ENCODE data around the gene ENTPD8.

The ENTPD8 gene

DNA sequence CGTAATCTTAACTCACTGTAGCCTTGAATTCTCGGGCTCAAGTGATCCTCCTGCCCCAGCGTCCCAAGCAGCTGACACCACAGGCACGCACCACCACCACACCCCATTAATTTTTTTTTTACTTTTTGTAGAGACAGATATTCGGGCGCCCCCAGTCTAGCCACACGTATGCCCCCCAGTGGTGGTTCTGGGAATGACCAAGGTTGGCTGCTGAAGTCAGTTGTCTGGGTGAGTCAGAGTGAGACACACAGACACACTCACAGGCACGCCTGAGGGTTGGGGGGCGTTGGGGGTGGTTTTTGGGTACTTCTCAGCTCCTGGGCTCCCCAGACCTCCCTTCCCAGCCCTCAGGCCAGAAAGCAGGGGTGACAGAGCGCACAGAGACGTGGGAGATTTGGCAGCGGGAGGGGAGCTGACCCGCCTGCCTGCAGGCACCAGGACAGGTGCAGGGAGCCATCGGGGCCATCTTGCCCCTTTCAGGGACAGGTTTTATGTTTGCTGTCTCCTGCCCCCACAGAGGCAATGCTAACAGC lies 4.2 kb upstream of the ENTPD8 start:
- no peak for DNase-seq

DNA sequence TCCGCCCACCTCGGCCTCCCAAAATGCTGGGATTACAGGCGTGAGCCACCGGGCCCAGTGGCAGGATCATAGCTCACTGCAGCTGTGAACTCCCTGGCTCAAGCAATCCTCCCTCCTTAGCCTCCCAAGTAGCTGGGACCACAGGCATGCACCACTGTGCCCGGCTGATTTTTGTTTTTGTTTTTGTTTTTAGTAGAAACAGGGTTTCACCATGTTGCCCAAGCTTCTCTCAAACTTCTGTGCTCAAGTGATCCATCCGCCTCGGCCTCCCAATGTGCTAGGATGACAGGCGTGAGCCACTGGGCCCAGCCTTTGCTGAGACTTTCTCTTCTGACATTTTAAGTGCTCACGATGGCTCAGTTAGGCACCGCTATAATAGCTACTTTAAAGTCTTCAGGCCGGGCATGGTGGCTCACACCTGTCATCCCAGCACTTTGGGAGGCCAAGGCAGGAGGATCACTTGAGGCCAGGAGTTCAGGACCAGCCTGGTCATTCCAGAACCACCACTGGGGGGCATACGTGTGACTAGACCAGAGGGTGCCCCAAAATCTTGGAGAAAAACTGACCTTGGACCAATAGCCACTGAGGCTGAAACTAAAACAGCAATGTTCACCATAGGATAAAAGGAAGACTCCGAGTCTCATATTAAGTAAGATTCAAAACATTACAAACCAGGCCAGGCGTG lies 3.1 kb upstream of the ENTPD8 start:
- DNase-seq = no peak

DNA sequence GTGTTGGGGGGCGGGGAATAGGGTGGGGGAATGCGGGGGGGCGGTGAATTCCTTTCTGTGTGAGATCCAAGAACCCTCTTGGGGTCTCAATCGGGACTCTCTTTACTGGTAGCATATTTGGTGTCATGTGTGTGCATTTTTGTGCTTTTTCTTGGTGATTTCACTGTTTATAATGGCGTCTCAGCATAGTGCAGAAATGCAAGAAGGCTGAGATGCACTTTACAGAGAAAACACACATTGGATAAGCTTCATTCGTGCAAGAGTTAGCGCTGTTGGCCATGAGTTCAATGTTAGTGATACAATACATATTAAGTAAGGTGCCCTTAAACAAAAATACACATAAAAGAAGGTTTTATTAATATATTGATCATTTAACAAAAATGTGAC lies 771 bp upstream of the ENTPD8 start:
- DNase-seq = no peak

DNA sequence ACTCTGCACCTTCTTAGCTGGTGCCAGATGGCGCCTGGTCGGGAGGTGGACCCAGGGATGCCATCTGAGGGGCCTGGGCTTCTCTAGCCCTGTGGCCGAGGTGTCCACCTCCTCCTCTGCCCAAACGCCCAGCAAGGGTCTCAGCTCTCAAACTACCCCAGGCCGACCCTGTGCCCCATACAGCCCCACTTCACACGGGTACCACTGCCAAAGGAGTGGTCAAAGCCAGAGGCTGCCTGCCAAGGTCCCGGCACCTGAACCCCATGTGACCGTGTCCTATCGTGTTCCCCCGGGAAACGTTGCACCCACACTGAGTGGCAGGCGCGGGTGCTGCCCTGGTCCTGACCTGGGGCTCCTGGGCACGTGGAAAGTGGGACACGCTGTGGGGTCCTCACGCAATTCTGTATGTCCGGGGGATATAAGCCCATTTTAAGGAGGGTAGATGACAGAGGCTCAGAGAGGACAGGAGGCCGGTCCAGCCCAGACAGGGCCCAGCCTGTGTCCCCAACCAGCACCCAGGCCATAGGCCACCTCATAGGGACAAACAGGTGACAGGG lies 1.9 kb downstream of the ENTPD8 start:
- no peak for DNase-seq

DNA sequence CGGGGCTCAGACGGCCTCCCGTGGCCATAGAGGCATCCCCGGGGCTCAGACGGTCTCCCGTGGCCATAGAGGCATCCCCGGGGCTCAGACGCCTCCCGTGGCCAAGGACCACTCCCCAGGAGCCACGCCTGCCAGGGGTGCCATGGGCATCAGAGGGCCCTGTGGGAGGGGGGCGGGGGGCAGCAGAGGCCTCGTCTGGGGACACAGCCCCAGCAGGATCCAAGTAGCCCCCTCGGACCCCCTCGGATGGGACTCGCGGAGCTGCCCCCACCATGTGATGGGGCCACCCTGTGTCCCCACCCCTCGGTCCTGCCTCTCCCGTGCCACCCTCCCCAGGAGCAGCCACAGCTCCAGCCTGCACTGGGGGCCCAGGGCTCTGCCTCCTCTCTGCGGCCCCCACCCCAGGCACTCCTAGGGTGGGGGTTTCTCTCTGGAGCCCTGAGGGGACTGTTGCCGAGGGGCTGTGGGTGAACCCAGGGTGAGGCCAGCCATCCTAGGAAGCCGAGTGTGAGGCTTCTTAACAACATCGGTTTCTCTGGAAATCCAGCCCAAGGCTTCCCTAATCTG lies 2.5 kb downstream of the ENTPD8 start:
- no peak for DNase-seq

DNA sequence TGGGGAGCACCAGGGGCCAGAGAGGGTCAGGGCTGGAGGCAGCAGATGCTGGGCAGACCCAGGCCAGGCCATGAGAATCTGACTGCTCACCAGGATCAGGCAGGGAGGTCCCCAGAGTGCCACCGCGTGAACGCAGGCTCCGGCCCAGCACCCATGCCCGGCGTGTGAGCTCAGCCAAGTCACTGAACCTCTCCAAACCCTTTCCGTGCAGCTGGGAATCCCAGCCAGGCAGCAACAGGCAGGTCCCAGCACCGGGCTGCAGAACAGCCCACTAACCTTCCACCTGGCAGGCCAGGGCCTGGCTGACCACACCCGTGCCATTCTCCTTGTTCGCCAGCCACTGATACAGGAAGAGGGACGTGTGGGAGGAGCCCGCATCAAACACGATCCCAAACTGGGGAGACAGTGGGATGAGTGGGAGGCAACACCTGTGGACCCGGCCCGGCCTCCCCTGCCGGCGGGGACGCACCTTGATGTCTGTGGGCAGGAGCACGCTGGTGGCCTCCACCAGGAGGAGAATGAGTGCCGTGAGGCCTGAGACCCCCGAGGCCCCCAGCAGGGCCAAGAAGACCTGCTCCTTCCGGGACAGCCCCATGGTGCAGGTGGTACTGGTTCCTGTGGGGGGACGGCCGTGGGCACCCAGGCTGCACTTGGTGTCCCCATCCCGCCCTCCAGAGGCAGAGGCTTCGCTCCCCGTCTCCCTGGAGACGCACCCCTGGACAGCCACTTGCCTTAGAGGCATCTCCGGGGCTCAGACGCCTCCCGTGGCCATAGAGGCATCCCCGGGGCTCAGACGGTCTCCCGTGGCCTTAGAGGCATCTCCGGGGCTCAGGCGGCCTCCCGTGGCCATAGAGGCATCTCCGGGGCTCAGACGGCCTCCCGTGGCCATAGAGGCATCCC lies 3.2 kb downstream of the ENTPD8 start:
- no peak for DNase-seq

DNA sequence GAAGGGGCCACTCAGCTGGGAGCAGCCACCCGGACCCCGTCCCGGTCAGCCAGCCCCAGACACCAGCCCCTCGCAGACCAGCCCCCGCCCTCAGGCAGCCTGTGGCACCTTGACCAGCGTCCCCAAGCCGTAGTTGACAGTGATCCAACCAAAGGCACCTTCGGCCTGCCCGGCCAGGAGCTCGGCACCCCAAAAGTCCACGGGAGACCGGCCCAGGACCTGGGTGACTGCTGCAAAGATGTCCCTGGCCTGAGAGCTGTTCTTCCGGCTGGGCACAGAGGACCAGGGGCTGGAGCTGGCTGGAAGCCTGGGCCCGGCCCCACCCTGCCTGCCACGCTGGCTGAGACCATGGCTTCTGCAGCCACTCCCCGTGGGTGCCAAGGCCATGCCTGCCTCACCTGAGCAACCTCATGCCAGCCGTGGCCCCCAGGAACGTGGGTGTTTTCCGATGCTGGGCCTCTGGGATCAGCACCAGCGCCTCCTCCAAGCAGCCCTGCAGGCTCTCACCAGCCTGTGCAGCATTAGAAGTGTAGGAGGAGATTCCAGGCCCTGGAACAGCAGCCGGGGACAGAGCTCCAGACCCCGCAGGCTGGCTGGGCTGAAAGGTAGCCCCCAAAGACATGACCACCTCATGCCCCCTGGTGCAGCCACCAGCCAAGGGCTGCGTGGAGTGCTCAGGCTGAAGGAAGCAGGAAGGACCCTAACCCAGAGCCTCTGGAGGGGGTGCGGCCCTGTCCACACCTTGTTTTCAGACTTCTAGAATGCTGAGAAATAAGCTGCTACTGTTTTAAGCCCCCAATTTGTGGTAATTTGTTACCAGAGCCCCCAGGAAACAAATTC lies 4.2 kb downstream of the ENTPD8 start:
- no peak for DNase-seq

DNA sequence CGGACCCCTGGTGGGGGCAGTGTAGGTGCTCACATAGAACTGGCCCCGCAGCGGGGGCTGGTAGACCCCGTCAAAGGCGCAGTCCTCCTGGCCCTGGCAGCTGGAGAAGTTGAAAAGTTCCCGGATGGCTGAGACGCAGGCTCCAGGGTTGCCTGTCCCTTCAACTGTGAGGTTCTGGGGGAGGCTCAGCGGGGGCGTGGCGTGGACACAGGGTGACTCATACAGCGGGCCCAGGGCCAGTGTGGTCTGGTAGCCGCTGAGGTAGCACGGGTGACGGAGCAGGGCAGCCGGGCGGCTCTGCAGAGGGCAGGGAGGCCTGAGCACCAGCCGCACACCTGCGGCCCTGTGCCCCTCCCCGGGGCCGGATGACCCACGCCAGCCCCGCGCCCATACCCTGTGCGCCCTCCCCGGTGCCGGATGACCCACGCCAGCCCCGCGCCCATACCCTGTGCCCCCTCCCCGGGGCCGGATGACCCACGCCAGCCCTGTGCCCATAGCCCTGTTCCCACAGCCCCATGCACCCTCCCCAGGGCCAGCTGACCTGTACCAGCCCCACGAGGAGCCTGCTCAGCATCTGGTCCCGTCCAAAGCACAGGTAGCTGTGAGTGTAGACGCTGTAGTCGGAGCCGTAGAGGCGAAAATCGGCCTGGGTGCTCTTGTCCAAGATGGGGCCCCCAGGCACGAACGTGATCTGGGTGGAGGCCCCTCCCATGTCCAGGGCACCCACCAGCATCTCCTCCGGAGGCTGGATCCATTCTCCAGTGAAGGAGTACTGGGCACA lies 5.0 kb downstream of the ENTPD8 start:
- no peak for DNase-seq

DNA sequence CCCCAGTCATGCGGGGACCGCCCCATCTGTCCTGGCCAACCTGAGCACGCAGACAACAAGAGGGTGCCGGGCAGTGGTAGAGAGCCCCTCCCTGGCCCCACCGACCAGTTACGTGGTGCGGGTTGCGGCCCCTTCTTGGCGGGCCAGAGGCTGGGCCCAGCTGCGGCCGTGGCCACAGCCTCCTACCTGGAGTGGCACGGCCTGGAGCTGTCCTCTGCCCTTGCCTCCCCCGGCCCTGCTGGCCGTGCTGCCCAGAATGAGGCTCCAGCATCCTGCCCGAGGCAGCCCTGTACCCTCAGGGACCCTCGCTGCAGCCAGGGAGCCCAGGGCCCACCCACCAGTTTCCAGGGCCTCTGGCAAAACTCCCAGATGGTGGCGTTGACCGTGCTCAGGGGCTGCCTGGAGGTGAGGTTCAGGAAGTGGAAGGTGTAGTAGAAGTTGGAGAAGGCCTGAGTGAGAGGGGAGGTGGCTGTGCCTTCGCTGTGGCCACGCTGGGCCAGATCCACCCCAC lies 5.7 kb downstream of the ENTPD8 start:
- DNase-seq = no peak

DNA sequence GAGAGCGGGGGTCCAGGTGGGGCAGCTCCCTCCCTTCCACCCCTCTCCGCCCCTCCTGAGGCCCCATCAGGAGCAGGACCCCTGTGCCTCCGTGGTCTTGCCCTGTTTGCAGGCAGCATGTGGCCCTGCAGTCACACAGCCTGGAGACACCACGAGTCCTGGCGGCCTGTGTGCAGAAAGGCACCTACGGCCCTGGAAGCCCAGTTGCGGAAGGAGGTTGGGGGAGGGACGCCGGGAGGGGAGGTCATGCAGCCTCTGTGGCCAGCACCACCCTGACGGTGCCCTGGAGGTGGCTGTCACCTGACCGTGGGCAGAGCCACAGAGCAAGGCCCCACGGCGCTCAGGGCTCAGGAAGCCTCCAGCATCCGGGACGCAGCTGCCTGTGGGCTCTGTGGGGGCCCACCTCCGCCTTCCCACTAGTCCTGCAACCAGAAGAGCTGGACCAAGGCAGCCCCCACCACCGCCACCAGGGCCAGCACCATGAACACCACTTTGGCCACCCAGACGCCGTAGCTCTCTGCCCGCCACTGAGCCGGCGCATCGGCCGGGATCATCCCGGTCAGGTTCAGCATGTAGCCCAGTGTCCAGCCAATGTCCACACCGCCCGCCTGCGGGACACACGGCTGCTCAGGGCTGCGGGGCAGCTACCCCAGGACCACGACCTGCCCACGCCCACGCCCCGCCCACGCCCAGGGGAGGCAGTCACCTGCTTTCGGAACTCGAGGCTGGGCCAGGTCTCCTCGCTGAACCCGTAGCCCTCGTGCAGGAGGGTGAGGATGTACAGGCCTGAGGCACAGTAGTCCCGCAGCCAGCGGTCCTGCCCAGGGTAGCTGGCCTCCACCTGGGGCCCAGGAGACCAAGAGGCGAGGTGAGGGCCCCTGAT lies 6.4 kb downstream of the ENTPD8 start:
- no peak for DNase-seq

DNA sequence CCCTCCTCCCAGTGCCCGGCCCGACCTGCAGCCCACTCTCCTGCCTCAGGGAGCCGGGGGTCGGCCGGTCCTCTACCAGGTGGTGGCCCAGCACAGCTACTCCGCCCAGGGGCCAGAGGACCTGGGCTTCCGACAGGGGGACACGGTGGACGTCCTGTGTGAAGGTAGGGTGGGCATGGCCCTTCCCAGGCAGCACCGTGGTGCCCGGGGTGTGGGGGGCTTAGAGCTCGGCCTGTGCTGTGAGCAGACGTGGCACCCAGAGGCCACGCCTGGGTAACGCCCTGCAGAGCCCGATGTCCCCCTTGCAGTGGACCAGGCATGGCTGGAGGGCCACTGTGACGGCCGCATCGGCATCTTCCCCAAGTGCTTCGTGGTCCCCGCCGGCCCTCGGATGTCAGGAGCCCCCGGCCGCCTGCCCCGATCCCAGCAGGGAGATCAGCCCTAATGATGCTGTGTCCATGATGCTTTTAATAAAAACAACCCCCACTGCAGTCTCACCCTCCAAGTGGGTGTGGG lies 7.2 kb downstream of the ENTPD8 start:
- DNase-seq = no peak

DNA sequence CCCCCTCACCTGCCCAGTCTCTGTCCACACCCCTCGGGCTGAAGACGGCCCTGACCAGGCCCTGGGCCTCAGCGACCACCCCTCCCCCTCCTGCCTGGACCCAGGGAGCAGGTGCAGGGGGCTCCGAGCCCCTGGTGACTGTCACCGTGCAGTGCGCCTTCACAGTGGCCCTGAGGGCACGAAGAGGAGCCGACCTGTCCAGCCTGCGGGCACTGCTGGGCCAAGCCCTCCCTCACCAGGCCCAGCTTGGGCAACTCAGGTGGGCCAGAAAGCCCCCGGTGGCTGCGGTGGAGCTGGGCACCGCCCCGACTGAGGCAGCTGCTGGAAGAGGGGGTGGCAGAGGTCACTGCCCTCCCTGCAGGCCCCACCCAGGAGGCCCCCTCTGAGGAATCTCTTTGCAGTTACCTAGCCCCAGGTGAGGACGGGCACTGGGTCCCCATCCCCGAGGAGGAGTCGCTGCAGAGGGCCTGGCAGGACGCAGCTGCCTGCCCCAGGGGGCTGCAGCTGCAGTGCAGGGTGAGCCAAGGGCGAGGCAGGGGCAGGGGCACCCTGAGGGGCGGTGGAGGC lies 7.7 kb downstream of the ENTPD8 start:
- DNase-seq = no peak

DNA sequence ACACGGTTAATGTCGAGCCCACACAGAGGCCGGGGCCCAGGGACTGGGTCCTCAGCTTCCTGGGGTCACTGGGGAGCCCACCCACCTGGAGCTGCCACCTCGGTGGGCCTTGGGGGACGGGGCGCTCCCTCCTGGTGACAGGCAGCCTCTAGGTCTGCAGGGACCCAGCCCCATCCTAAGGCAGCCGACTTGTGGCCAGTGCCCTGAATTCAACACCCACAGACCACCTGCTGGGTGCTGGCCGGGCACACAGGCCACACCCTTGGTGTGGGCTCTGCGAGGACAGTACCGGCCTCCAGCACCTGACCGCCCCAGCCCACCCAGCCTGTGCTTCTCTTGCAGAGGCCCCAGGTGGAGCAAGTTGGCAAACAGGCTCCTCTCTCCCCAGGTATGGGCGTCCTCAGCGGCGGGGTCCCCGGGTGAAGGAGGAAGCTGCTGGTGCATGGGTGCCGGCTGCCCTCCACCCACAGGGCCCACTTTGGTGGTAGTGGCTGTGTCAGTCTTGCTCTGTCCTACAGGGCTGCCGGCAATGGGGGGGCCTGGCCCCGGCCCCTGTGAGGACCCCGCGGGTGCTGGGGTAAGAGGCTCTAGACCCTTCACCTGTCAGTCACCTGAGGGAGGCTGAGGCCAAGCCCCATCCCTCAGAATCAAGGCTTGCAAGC lies 8.3 kb downstream of the ENTPD8 start:
- DNase-seq = no peak

DNA sequence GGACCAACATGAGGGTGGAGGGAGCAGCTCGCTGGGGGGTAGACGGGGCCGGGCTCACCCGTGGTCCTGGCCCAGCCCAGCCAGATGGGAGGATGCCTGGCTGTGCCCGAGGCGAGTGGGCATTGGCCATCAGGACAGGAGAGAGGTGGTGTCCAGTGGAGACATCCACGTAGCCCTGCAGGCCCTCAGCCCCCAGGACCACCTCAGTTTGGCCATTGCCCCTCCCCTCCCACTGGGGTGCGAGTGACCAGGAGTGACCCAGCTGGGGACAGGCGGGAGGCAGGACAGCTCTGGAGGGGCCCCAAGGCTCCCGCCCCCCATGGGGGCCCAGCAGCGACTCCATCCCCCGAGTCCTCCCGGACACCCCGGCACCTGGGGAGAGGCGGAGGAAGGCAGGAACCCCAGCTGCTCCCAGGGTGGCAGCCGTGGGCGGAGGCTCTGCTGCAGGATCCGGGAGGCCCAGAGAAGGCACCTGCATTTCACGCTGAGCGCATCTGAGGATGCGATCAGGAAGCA lies 9.7 kb downstream of the ENTPD8 start:
- DNase-seq = no peak

DNA sequence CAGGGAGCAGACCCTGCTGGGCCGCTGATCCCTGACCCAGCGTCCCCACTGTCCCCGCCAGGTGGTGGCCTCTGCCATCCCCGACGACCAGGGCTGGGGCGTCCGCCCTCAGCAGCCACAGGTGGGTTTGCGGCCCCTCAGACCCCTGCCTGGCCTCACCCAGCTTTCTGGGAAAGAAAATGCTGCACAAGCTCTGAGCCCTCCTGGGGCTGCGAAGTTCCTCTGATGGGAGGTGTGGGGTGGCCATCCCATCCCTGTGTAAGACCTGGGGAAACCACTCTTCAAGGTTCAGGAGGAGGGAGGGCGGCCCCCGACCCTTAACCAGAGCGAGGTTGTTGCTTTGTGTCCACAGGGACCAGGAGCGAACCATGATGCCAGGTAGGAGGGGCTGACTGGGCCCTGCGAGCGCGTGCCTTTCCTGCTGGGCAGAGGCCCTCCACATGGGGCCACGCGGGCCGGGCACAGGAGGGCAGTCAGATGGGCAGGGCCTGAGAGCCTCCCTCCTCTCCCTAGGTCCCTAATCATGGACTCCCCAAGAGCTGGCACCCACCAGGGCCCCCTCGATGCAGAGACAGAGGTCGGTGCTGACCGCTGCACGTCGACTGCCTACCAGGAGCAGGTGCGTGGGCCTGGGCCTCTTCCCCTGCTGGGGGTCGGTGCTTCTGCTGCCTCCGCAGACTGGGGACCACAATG lies 10.3 kb downstream of the ENTPD8 start:
- no peak for DNase-seq

DNA sequence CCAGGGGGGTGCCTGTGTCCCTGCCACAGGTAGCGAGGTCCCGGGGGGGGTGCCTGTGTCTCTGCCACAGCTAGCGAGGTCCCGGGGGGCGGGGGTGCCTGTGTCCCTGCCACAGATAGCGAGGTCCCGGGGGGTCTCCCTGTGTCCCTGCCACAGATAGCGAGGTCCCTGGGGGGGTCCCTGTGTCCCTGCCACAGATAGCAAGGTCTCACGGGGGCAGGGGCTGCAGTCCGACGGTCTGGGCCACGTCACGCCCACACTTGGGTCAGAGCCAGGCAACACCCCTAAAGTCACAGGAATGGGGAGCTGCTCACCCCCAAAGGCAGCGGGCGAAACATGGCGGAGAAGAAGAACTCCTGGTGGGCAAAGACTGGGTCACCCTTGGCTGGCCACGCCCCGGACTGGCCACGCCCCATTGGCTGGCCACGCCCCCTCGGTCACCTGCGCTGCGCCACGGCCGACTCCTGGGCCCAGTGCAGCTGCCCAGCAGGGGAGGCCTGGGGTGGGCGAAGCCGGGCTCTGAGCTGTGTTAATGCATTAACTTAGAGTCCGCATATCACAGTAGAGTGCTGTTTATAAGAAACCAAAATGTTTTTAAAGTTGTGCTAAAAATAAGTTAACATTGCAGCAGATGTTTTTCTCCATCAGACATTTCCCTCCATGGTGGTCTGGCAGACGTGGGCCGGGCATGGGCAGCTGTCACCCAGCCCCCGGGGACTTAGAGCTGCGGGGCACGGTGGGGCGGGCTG lies 11.0 kb downstream of the ENTPD8 start:
- no peak for DNase-seq

DNA sequence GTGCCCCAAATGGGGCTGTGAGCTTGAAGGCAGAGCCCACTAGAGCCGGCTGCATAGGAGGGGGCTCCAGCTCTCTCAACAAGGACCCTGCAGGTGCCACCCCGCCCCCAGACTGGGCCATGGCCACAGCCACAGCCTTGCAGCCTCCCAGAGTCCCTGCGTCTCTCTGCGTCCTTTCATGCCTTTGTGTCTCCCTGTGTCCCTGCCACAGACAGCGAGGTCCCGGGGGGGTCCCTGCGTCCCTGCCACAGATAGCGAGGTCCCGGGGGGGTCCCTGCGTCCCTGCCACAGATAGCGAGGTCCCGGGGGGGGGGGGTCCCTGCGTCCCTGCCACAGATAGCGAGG lies 11.6 kb downstream of the ENTPD8 start:
- no peak for DNase-seq
